ENCODE results near the gene OR10T2. TPM values are rescaled to one million over a fixed set of nuclear protein-coding genes. Genes with fewer than 3 reads are reported as not detected.
"Not testable (repeated sequence)": the region's sequence is repeated elsewhere in the genome, so short reads cannot be mapped to it uniquely, and the experiment has no call there.

Gene OR10T2
- total RNA-seq, 1 donor from 2014 or later: not detected

- DNase-seq (ENCODE audit: low read depth): no peak
These were observed 42.6 kb downstream of the OR10T2 start for GRCh38 chr1:158356616-158357015.

GRCh38 chr1:158355773-158356285, 43.4 kb downstream of the OR10T2 start:
- DNase-seq (ENCODE audit: low read depth): no peak

GRCh38 chr1:158354255-158354654, 45.0 kb downstream of the OR10T2 start:
- DNase-seq (ENCODE audit: low read depth): no peak

GRCh38 chr1:158353303-158354075, 45.8 kb downstream of the OR10T2 start, which contains the start of gene CD1E:
Gene CD1E (plus strand): TSS chr1:158353894. CDS start chr1:158353989, 95 bp downstream.
- DNase-seq (ENCODE audit: low read depth): no peak

- not testable (repeated sequence) for DNase-seq (ENCODE audit: low read depth)
These were observed 50.3 kb downstream of the OR10T2 start for GRCh38 chr1:158348946-158349345.

Other genes starting within 250 kb of the OR10T2 start
- 0.75 and 1.4 TPM in 2 replicates for gene CD1D, start 218.6 kb downstream of the OR10T2 start, total RNA-seq
- gene CD1A, start 145.0 kb downstream of the OR10T2 start, total RNA-seq: not detected in 2 replicates
- gene CD1C, start 109.5 kb downstream of the OR10T2 start, total RNA-seq: not detected in 2 replicates
- not detected in 2 replicates for gene CD1B, start 67.9 kb downstream of the OR10T2 start, total RNA-seq
- gene CD1E, start 45.6 kb downstream of the OR10T2 start, total RNA-seq: not detected in 2 replicates
- not detected in 2 replicates for gene OR10K2, start 26.8 kb upstream of the OR10T2 start, total RNA-seq
- gene OR10K1, start 62.4 kb upstream of the OR10T2 start, total RNA-seq: not detected in 2 replicates
- gene OR10R2, start 72.8 kb upstream of the OR10T2 start, total RNA-seq: not detected in 2 replicates
- not detected in 2 replicates for gene OR6Y1, start 154.9 kb upstream of the OR10T2 start, total RNA-seq
- not detected in 2 replicates for gene OR6P1, start 171.1 kb upstream of the OR10T2 start, total RNA-seq
- not detected in 2 replicates for gene OR10X1, start 180.4 kb upstream of the OR10T2 start, total RNA-seq
- gene OR10Z1, start 205.8 kb upstream of the OR10T2 start, total RNA-seq: not detected in 2 replicates

Data from renal cortical epithelial cell (primary cell).